WI38 (cell line): ENCODE measurements around the gene PMFBP1.

Experiments
- H3K4me3 ChIP-seq: 2 replicates; pipeline ENCODE4 v1.5.1; 2011; ENCODE audit warnings: low read depth, mild to moderate bottlenecking, control low read depth, low read length
- TF ChIP-seq, protein P1 (sequence below): IDR thresholded peaks from 2 replicates; pipeline ENCODE4 v1.5.1; 2012; ENCODE audit warnings: low read depth, mild to moderate bottlenecking, control low read depth, low read length

PMFBP1 gene

DNA sequence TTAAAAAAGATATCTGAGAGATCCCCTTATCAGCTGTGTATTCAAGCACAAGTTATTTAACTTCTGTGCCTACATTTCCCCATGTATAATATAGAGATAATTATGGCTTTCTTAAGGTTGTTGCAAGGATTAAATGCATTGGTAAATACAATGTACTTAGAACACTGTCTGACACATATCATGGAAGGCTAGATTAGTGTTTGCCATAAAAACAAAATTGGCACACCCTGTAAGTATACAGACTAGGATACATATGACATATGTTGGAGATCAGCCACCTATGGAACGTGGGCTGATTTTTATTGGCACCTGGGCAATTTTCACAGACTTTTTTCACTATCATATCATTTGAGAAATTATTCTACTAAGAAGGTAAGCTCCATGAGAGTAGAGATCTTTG, 2.2 kb downstream of the PMFBP1 start:
- no peak overlapping the region for H3K4me3 ChIP-seq
- TF ChIP-seq, protein P1, sequence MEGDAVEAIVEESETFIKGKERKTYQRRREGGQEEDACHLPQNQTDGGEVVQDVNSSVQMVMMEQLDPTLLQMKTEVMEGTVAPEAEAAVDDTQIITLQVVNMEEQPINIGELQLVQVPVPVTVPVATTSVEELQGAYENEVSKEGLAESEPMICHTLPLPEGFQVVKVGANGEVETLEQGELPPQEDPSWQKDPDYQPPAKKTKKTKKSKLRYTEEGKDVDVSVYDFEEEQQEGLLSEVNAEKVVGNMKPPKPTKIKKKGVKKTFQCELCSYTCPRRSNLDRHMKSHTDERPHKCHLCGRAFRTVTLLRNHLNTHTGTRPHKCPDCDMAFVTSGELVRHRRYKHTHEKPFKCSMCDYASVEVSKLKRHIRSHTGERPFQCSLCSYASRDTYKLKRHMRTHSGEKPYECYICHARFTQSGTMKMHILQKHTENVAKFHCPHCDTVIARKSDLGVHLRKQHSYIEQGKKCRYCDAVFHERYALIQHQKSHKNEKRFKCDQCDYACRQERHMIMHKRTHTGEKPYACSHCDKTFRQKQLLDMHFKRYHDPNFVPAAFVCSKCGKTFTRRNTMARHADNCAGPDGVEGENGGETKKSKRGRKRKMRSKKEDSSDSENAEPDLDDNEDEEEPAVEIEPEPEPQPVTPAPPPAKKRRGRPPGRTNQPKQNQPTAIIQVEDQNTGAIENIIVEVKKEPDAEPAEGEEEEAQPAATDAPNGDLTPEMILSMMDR, result no peak

DNA sequence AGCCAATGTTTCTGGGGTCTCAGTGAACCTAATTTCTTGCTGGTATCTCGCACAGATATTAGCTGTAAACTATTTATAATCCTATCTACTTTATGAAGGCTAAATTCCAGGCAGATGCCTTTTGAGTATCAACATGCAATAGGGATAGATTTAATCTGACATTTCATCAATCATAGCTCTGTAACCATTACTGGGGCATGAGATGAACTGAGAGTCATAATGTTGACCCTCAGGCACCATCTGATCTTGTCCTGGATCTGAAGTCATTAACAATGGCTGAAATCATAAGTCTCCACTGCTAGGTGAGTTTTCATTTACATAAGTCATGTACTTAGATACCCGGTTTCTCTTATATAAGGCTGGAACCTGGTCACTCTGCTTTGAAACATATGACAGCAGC, 3.6 kb downstream of the PMFBP1 start:
- H3K4me3 ChIP-seq, result no peak overlapping the region

DNA sequence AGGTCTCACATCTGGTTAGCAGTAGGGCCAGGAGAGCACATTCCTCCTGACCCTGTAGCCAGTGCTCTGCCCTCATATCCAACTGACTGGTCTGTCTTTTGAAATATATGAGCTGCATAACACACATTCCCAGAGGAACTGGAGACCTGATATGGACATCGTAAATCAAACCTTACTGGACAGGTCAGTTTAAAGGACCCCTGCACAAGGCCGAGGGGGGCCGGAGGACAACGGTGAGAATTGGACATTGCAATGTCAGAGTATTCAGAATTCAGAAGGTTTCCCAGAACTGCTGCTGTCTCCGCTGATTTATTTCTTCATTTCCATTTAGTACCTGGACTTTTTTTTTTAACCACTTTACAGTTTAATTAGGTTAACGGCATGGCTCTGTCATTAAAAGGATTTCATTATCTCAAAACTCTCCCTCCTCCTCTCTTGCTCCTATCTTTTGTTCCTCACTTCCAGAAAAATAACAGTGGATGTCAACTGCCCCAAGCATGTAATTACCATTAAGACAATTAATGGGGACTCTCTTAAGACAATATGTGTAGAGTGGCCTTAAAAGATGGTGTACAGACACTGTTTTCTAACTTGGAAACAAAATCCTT, 4.9 kb downstream of the PMFBP1 start:
- TF ChIP-seq, protein P1, result no peak
- no peak overlapping the region for H3K4me3 ChIP-seq

More for the DNA sequence above, 3.6 kb downstream of the PMFBP1 start:
- TF ChIP-seq, protein P1, result no peak

DNA sequence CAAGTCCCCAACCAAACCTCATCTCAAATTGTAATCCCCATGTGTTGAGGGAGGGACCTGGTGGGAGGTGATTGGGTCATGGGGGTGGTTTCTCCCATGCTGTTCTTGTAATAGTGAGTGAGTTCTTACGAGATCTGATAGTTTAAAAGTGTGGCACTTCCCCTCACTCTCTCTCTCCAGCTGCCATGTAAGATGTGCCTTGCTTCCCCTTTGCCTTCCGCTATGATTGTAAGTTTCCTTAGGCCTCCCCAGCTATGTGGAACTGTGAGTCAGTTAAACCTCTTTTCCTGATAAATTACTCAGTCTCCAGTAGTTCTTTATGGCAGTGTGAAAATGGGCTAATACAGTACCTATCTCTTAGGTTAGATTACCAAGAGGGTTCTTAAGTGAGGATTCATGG, 5.8 kb downstream of the PMFBP1 start:
- TF ChIP-seq, protein P1, result no peak
- H3K4me3 ChIP-seq, result no peak overlapping the region

DNA sequence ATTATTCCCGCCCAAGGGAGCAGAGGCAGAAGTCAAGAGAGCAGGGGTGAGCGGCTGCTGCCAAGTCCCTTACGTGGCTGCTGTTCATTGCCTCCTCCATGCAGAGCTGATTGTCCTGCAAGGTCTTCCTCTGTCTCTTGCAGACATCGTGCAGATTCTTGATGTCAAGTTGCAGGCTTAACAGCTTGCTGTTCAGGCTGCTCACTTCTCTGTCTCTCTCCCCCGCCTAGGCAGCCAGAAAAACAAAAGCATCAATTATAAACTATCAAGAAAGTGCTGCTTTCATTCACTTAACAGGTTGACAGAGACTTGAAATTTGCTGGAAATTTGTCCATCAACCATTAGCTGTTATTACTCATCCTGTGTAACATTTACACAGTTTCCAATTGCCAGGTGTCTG, 7.3 kb downstream of the PMFBP1 start:
- H3K4me3 ChIP-seq, result no peak overlapping the region
- TF ChIP-seq, protein P1, result no peak

DNA sequence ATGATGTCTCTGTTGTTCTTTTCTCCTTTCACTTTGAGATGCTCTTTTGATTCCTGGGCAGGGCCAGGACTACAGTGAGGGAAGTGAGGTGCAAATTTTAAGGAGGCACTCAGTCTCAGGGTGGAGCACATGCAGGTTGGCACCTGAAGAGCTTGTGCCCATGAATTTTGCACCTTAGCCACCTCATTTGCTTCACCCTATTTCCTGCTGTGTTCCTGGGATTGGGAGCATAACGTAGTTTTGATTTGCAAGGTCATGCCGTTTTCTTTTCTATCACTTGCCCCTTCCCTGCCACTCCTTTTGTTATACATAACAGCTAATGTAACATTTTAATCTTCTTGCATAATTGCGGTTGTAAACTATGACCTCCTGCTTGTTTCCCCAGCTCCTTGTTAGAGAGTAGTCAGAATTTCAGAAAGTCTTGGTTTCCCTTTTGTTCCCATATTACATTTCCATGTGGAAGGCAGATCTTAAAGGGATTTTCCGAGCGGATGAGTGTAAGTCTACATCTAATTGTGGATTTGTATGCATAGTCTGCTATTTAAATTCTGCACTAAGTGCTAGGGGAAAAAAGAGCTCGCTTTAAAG, 9.8 kb downstream of the PMFBP1 start:
- no peak overlapping the region for H3K4me3 ChIP-seq
- TF ChIP-seq, protein P1, result no peak

DNA sequence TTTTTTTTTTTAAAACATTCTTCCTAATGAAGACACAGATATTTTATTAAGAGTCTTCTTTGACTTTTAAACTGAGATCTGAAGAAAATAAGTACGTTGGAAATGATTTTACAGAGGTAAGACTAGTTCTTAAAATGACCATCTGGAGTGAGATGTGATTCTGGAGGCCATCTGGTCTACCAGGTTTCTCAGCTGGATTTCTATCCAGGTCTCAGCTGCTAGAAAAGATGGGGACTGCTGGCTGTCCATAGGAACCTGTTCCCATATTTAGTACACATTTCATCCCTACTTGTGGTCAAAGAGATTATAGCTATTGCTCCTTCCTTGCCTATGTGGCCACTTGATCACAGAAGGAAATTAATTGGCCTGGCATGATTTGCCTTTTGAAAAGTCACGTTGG, 12.2 kb downstream of the PMFBP1 start:
- TF ChIP-seq, protein P1, result no peak
- H3K4me3 ChIP-seq, result no peak overlapping the region
